Neutrophil (primary cell): ENCODE measurements around the gene FAF1.

ENCODE experiments used
- H3K27ac ChIP-seq: fragments of 200-600 bp; sonication (generic); 2 replicates; pipeline ENCODE4 v1.5.1; 2016; ENCODE audit warnings: mild to moderate bottlenecking, moderate library complexity
- H3K27me3 ChIP-seq: fragments of 200-600 bp; sonication (generic); 2 replicates; pipeline ENCODE4 v1.6.0; 2016; ENCODE audit warnings: mild to moderate bottlenecking
- H3K36me3 ChIP-seq: fragments of 200-600 bp; sonication (generic); 2 replicates; pipeline ENCODE4 v1.5.1; 2017
- H3K4me1 ChIP-seq, 2 experiments: fragments of 200-600 bp in 1 of 2; sonication (generic) in 1 of 2; 1 replicate in 1 of 2; 2 replicates in 1 of 2; pipeline versions ENCODE4 v1.5.1 to v1.6.1; 2013 to 2016; ENCODE audit warnings: low read depth in 1 of 2, low read length in 1 of 2, mild to moderate bottlenecking in 1 of 2, moderate library complexity in 1 of 2; ENCODE audit not compliant: control insufficient read depth in 1 of 2, insufficient read depth in 1 of 2
- H3K4me3 ChIP-seq, 2 experiments: fragments of 200-600 bp in 1 of 2; sonication (generic) in 1 of 2; 1 replicate in 1 of 2; 2 replicates in 1 of 2; pipeline ENCODE4 v1.5.1; 2013 to 2016; ENCODE audit warnings: low read depth in 1 of 2, low read length in 1 of 2, mild to moderate bottlenecking in 1 of 2, moderate library complexity in 1 of 2
- H3K9me3 ChIP-seq: fragments of 200-600 bp; sonication (generic); 2 replicates; pipeline ENCODE4 v1.5.1; 2016
- TF ChIP-seq, protein P1 (sequence below): fragments of 200-600 bp; sonication (generic); IDR thresholded peaks from 2 replicates; pipeline ENCODE4 v1.5.1; 2016; ENCODE audit warnings: antibody characterized with exemption

Gene FAF1

DNA sequence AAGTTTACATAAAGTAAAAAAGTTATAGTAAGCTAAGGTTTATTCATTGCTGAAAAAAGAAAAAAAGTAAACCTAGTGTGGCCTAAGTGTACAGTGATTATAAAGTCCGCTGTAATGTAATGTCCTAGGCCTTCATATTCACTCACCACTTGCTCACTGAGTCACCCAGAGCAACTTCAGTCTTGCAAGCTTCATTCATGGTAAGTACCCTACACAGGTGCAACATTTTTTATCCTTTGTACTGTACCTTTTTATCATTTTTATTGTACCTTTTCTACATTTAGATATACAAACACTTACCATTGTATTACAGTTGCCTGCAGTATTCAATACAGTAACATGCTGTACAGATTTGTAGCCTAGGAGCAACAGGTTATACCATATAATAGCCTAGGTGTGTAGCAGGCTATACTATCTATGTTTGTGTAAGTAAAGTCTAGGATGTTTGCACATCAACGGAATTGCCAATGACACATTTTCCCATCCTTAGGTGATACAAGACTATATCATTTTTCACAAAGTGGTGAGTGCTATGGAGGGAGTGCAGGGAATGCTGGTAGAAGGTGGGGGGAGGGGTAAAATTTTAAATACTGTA is 478.8 kb downstream of the FAF1 start:
- no peak overlapping the region for H3K27ac ChIP-seq
- no peaks in the 10 kb centered on the region for H3K9me3 ChIP-seq
- TF ChIP-seq, protein P1, sequence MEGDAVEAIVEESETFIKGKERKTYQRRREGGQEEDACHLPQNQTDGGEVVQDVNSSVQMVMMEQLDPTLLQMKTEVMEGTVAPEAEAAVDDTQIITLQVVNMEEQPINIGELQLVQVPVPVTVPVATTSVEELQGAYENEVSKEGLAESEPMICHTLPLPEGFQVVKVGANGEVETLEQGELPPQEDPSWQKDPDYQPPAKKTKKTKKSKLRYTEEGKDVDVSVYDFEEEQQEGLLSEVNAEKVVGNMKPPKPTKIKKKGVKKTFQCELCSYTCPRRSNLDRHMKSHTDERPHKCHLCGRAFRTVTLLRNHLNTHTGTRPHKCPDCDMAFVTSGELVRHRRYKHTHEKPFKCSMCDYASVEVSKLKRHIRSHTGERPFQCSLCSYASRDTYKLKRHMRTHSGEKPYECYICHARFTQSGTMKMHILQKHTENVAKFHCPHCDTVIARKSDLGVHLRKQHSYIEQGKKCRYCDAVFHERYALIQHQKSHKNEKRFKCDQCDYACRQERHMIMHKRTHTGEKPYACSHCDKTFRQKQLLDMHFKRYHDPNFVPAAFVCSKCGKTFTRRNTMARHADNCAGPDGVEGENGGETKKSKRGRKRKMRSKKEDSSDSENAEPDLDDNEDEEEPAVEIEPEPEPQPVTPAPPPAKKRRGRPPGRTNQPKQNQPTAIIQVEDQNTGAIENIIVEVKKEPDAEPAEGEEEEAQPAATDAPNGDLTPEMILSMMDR: no peak
- no peaks in the 10 kb centered on the region for H3K4me1 ChIP-seq
- no peak overlapping the region for H3K4me3 ChIP-seq
- H3K36me3 ChIP-seq: no peaks in the 10 kb centered on the region
- no peaks in the 10 kb centered on the region for H3K27me3 ChIP-seq

DNA sequence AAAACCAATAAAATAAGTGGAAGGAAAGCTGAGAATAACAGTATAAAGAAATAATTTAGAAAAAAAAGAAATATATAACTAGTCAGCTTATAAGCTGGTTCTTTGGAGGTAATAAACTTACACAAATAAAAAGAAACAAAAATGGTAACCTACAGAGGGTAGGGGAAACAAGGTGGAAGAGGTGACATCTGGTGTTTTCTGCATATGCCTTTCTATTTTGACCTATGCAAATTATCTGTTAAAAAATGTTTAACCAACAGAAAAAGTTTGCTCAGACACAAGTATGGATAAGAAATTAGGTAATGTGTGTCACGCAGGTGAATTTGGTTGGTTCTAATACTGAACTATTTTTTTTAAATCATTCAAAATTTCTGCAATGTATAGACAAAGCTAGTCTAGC is 483.3 kb downstream of the FAF1 start:
- no peaks in the 10 kb centered on the region for H3K9me3 ChIP-seq
- H3K4me1 ChIP-seq: no peaks in the 10 kb centered on the region
- peaks cover 12% of the 10 kb centered on the region for H3K36me3 ChIP-seq
- no peak overlapping the region for H3K4me3 ChIP-seq
- H3K27ac ChIP-seq: no peak overlapping the region
- no peaks in the 10 kb centered on the region for H3K27me3 ChIP-seq
- TF ChIP-seq, protein P1: no peak

DNA sequence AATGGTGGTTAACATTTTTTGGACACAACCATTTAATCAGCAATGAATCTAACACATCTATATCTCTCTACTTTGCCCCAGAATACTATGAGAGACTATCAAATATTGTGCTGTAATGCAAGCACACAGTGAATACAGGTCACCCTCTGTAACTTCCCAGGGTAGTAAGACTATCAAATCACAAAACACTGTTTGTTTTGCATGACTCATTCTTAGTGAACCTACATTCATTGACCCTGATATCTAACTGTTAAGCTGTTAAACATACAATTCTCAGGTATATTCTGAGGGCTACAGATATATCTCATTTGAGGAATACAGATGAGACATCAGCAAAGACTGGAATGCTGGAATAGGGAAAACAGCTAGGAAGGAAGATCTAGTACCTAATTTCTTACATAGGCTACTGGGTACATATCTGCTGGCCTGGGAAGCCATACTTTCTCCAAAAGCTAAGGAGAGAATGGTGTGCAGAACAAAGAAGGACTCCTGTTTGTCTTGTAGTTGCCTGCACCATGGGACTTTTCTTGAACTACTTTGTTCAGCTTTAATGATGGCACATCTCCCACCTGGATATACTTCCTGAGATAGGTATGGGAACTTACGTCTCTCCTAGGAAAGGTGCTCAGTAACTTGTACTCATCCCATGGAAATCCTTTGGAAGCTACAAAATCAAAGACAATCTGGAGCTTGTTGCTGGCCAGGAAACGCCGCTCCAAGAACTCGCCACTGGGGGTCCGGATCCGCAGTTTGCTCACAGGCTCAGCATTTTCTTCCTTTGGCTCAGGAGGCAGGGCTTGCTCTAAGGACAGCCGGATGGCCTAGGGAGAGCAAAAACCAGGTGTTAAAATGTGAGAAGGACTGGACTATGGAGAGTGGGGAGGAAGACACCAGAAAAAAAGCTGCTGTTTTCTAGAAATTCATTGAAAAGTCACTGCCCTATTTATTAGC is 484.9 kb downstream of the FAF1 start:
- no peaks in the 10 kb centered on the region for H3K4me1 ChIP-seq
- H3K4me3 ChIP-seq: no peak overlapping the region
- TF ChIP-seq, protein P1: no peak
- no peak overlapping the region for H3K27ac ChIP-seq
- H3K9me3 ChIP-seq: no peaks in the 10 kb centered on the region
- peaks cover 12% of the 10 kb centered on the region for H3K36me3 ChIP-seq
- H3K27me3 ChIP-seq: no peaks in the 10 kb centered on the region

DNA sequence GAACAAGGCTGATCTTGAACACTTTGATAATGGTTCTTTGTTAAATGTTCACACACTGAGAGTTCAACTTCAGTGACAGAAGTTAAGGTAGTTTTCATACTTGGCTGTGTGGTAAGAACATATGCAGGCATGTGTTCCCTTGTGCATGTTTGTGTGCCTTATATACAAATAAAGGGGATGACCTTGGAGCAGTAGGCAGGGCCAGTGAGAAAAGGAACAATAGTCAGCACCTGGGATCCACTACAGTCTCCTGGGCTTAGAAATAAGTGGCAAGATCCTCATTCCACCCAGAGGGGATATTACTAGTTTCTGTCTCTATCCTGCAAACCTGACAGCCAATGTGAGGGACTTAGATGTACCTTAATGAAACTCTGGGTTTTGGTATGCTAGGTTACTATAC is 486.6 kb downstream of the FAF1 start:
- Histone ChIP-seq H3K27ac (no peak overlapping the region), H3K36me3 (peaks cover 12% of the 10 kb centered on the region), H3K9me3 (no peaks in the 10 kb centered on the region), H3K4me1 (no peaks in the 10 kb centered on the region), H3K27me3 (no peaks in the 10 kb centered on the region), H3K4me3 (no peak overlapping the region)
- TF ChIP-seq, protein P1: no peak

DNA sequence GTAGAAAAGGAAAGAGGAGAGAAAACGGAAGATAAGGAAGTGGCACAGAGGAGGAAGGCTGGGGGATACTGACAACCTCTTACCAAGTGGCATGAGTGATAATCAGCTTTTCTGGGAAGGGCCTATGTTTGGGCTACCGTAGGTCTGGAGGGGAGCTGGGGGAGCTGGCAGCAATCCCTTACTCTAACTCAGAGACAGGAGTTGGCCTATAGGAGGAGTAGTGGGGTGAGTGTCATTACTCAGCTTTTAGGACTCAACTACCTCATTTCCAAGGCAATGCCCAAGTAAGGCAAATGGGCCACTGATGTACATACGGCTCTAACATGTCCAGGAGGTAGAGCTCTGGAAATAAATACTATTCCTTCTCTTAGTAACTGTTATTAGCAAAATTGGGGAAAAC is 488.1 kb downstream of the FAF1 start:
- TF ChIP-seq, protein P1: no peak
- H3K9me3 ChIP-seq: no peaks in the 10 kb centered on the region
- no peaks in the 10 kb centered on the region for H3K27me3 ChIP-seq
- no peak overlapping the region for H3K4me3 ChIP-seq
- H3K36me3 ChIP-seq: peaks cover 12% of the 10 kb centered on the region
- H3K4me1 ChIP-seq: no peaks in the 10 kb centered on the region
- no peak overlapping the region for H3K27ac ChIP-seq
